ENCODE results near the gene NR6A1. TPM values are rescaled to one million over a fixed set of nuclear protein-coding genes. Genes with fewer than 3 reads are reported as not detected.

The NR6A1 gene
- total RNA-seq, 1 donor from 2014 or later = 302 TPM

GRCh38 chr9:124492818-124493217 lies 278.3 kb downstream of the NR6A1 start:
- Mint-ChIP-seq H3K36me3 (no peaks in the 10 kb centered on the region), H3K27ac (no peak overlapping the region), H3K27me3 (ENCODE audit: insufficient read depth, low read depth) (peaks cover 21% of the 10 kb centered on the region), H3K9me3 (no peaks in the 10 kb centered on the region), H3K4me3 (no peak overlapping the region), H3K4me1 (peaks cover 37% of the 10 kb centered on the region)
- H3K4me1 ChIP-seq = peaks cover 35% of the 10 kb centered on the region
- no peak overlapping the region for H2AFZ ChIP-seq (replicated peaks)
- peaks cover 6% of the 10 kb centered on the region for H3F3A ChIP-seq (ENCODE audit: low read depth)
- no peak for DNase-seq (ENCODE audit: low spot score)
- H3K9ac ChIP-seq = no peak overlapping the region
- H3K9me3 ChIP-seq (ENCODE audit: low read depth) = no peaks in the 10 kb centered on the region
- no peaks in the 10 kb centered on the region for H3K79me2 ChIP-seq (ENCODE audit: low read depth)
- TF ChIP-seq EZH2 (IDR thresholded peaks at IDR 0.05) (no peak), EZH2phosphoT487 (IDR thresholded peaks at IDR 0.05) (no peak)
- TF ChIP-seq, protein P1, sequence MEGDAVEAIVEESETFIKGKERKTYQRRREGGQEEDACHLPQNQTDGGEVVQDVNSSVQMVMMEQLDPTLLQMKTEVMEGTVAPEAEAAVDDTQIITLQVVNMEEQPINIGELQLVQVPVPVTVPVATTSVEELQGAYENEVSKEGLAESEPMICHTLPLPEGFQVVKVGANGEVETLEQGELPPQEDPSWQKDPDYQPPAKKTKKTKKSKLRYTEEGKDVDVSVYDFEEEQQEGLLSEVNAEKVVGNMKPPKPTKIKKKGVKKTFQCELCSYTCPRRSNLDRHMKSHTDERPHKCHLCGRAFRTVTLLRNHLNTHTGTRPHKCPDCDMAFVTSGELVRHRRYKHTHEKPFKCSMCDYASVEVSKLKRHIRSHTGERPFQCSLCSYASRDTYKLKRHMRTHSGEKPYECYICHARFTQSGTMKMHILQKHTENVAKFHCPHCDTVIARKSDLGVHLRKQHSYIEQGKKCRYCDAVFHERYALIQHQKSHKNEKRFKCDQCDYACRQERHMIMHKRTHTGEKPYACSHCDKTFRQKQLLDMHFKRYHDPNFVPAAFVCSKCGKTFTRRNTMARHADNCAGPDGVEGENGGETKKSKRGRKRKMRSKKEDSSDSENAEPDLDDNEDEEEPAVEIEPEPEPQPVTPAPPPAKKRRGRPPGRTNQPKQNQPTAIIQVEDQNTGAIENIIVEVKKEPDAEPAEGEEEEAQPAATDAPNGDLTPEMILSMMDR (IDR thresholded peaks at IDR 0.05) = no peak
- no peak overlapping the region for H3K4me2 ChIP-seq
- no peaks in the 10 kb centered on the region for H4K20me1 ChIP-seq (ENCODE audit: low read depth)
- no peaks in the 10 kb centered on the region for H3K36me3 ChIP-seq
- H3K27me3 ChIP-seq = no peaks in the 10 kb centered on the region
- H3K27ac ChIP-seq = no peak overlapping the region
- H3K4me3 ChIP-seq = no peak overlapping the region

DNA sequence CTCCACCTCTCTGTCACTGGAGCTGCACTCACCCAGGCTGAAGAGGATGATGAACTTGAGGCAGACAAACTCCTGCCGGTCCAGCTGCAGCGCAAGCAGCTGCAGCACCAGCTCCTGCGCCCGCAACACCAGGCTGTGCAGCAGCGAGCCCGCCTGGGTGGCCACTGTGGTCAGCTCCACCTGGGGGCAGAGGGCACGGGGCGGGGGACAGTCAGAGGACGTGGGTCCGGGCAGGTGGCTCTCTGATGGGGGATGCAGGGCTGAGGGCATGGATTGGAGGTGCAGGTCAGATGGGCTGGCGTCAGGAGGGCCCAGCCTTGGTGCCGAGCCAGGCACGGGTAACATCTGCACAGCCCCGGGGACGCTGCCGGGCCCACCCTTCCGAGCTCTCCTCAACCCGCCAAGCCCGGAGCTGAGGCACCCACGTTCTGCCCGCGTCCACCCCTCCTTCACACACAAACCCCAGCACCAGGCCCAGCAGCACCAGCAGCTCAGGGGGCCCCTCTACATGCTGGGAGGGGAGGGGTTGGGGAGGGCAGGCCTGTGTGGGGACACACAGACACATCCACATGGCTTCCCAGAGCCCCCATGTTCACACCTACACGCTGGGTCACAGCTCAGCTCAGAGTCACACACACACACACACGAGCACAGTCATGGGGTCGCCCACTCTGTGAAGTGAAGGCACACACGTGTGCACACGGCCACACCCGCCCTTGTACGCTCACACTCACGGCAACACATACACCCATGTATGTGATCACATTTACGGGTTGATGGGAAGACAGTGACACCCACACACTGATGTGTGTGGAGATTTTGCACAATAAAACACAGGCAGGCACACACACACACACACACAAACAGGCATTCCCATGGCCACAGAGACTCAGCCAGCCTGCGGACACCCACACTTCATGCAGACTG lies 279.8 kb downstream of the NR6A1 start:
- Mint-ChIP-seq H3K27me3 (ENCODE audit: insufficient read depth, low read depth) (peaks cover 18% of the 10 kb centered on the region), H3K4me1 (peaks cover 42% of the 10 kb centered on the region), H3K36me3 (no peaks in the 10 kb centered on the region), H3K9me3 (no peaks in the 10 kb centered on the region), H3K27ac (peak overlapping the region; percentile 68), H3K4me3 (no peak overlapping the region)
- Histone ChIP-seq H3F3A (ENCODE audit: low read depth) (peaks cover 21% of the 10 kb centered on the region), H2AFZ (replicated peaks) (no peak overlapping the region), H3K4me3 (no peak overlapping the region), H3K27me3 (no peaks in the 10 kb centered on the region), H3K9ac (no peak overlapping the region), H3K36me3 (no peaks in the 10 kb centered on the region), H3K4me2 (no peak overlapping the region), H3K9me3 (ENCODE audit: low read depth) (no peaks in the 10 kb centered on the region), H3K4me1 (peaks cover 50% of the 10 kb centered on the region), H3K79me2 (ENCODE audit: low read depth) (no peaks in the 10 kb centered on the region), H3K27ac (no peak overlapping the region), H4K20me1 (ENCODE audit: low read depth) (no peaks in the 10 kb centered on the region)
- no peak for DNase-seq (ENCODE audit: low spot score)
- TF ChIP-seq, protein P1 (IDR thresholded peaks at IDR 0.05) = no peak
- no peak for TF ChIP-seq EZH2 (IDR thresholded peaks at IDR 0.05)
- no peak for TF ChIP-seq EZH2phosphoT487 (IDR thresholded peaks at IDR 0.05)

- TF ChIP-seq EZH2phosphoT487 (IDR thresholded peaks at IDR 0.05) (no peak), EZH2 (IDR thresholded peaks at IDR 0.05) (no peak)
- Mint-ChIP-seq H3K27me3 (ENCODE audit: insufficient read depth, low read depth) (peaks cover 21% of the 10 kb centered on the region), H3K36me3 (no peaks in the 10 kb centered on the region), H3K4me1 (peaks cover 47% of the 10 kb centered on the region), H3K4me3 (no peak overlapping the region), H3K27ac (peak overlapping the region; percentile 21), H3K9me3 (no peaks in the 10 kb centered on the region)
- H3K4me3 ChIP-seq = no peak overlapping the region
- H3K79me2 ChIP-seq (ENCODE audit: low read depth) = no peaks in the 10 kb centered on the region
- H3K27me3 ChIP-seq = no peaks in the 10 kb centered on the region
- peaks cover 34% of the 10 kb centered on the region for H3F3A ChIP-seq (ENCODE audit: low read depth)
- no peaks in the 10 kb centered on the region for H4K20me1 ChIP-seq (ENCODE audit: low read depth)
- H3K4me2 ChIP-seq = no peak overlapping the region
- H3K9me3 ChIP-seq (ENCODE audit: low read depth) = no peaks in the 10 kb centered on the region
- H3K36me3 ChIP-seq = no peaks in the 10 kb centered on the region
- H3K4me1 ChIP-seq = peaks cover 63% of the 10 kb centered on the region
- no peak overlapping the region for H2AFZ ChIP-seq (replicated peaks)
- H3K9ac ChIP-seq = no peak overlapping the region
- no peak for DNase-seq (ENCODE audit: low spot score)
- H3K27ac ChIP-seq = no peak overlapping the region
These were observed 281.1 kb downstream of the NR6A1 start for GRCh38 chr9:124490004-124490403.

GRCh38 chr9:124489222-124489621 lies 281.9 kb downstream of the NR6A1 start:
- Mint-ChIP-seq H3K4me3 (no peak overlapping the region), H3K27me3 (ENCODE audit: insufficient read depth, low read depth) (peaks cover 20% of the 10 kb centered on the region), H3K27ac (no peak overlapping the region), H3K36me3 (no peaks in the 10 kb centered on the region), H3K4me1 (peaks cover 47% of the 10 kb centered on the region), H3K9me3 (no peaks in the 10 kb centered on the region)
- Histone ChIP-seq H3K27ac (no peak overlapping the region), H2AFZ (replicated peaks) (no peak overlapping the region), H4K20me1 (ENCODE audit: low read depth) (no peaks in the 10 kb centered on the region), H3K4me2 (no peak overlapping the region), H3K36me3 (no peaks in the 10 kb centered on the region), H3K4me3 (no peak overlapping the region), H3K27me3 (no peaks in the 10 kb centered on the region), H3K4me1 (peaks cover 66% of the 10 kb centered on the region), H3K9me3 (ENCODE audit: low read depth) (no peaks in the 10 kb centered on the region), H3K79me2 (ENCODE audit: low read depth) (no peaks in the 10 kb centered on the region), H3K9ac (no peak overlapping the region), H3F3A (ENCODE audit: low read depth) (peaks cover 37% of the 10 kb centered on the region)
- no peak for DNase-seq (ENCODE audit: low spot score)
- TF ChIP-seq EZH2 (IDR thresholded peaks at IDR 0.05) (no peak), EZH2phosphoT487 (IDR thresholded peaks at IDR 0.05) (no peak)
- TF ChIP-seq, protein P1 (IDR thresholded peaks at IDR 0.05) = no peak

All from neural progenitor cell (in vitro differentiated cells).